Kidney (tissue), 14 donors: ENCODE measurements around the gene C1QTNF9. TPM values are rescaled to one million over a fixed set of nuclear protein-coding genes. Genes with fewer than 3 reads are reported as not detected.

Experiments used
- DNase-seq, 5 donors: peaks; one replicate each; pipeline ENCODE4 v3.0.0-alpha.2; 2013 to 2020
- FAIRE-seq: peaks from 2 replicates; lab custom pipeline; 2012; peaks lifted over from hg19 to GRCh38; lab: Jason Lieb, UNC
- H3K27ac ChIP-seq, 2 donors: one replicate each; pipeline ENCODE4 v1.7.0; 2013; ENCODE audit warnings: low read depth in 2 of 2, low read length in 2 of 2, inconsistent platforms in 1 of 2
- H3K27me3 ChIP-seq: one replicate; pipeline ENCODE4 v1.7.1; 2013; ENCODE audit warnings: low read length, inconsistent platforms; ENCODE audit not compliant: control insufficient read depth, insufficient read depth
- H3K36me3 ChIP-seq, 3 donors: one replicate each; pipeline versions ENCODE4 v1.7.0 to v1.7.1; 2013; ENCODE audit warnings: low read length in 3 of 3, control low read depth in 1 of 3, inconsistent platforms in 1 of 3; ENCODE audit not compliant: insufficient read depth in 3 of 3, control insufficient read depth in 2 of 3
- H3K4me1 ChIP-seq, 3 donors: one replicate each; pipeline versions ENCODE4 v1.7.0 to v1.7.1; 2013; ENCODE audit warnings: low read length in 3 of 3, inconsistent platforms in 1 of 3, low read depth in 1 of 3; ENCODE audit not compliant: control insufficient read depth in 2 of 3, insufficient read depth in 2 of 3
- H3K4me3 ChIP-seq, 3 donors: one replicate each; pipeline versions ENCODE4 v1.7.0 to v1.8.1; 2013; ENCODE audit warnings: low read length in 3 of 3, control low read depth in 1 of 3, inconsistent platforms in 1 of 3
- H3K9ac ChIP-seq, 3 donors: one replicate each; pipeline versions ENCODE4 v1.7.0 to v1.7.1; 2013; ENCODE audit warnings: low read length in 3 of 3, control low read depth in 1 of 3, inconsistent platforms in 1 of 3
- H3K9me3 ChIP-seq, 3 donors: one replicate each; pipeline versions ENCODE4 v1.7.0 to v1.7.1; 2013; ENCODE audit warnings: low read length in 3 of 3, control low read depth in 1 of 3, inconsistent platforms in 1 of 3; ENCODE audit not compliant: control insufficient read depth in 2 of 3, insufficient read depth in 1 of 3
- CTCF ChIP-seq: IDR thresholded peaks from 3 replicates; pipeline ENCODE4 v1.5.1; 2012; ENCODE audit warnings: mild to moderate bottlenecking, moderate library complexity, borderline replicate concordance; ENCODE audit not compliant: insufficient read depth; ENCODE audit errors: extremely low read depth
- intact Hi-C: fragments of 100-400 bp; cut with DNase I; formaldehyde crosslinking; loops from one replicate; pipeline ENCODE4 v1.11.1; 2022
- polyA plus RNA-seq: library from polyadenylated mRNA; stranded (reverse); fragments of 350-450 nt; fragmentation: Illumina TruSeq; extraction: RNeasy Lipid Tissue Mini Kit (QIAGEN cat#74804); gene quantifications from one replicate; pipeline ENCODE4 v1.2.3, GENCODE V29; 2014; ENCODE audit warnings: low read depth, low replicate concordance; ENCODE audit not compliant: insufficient read depth
- total RNA-seq: library from RNA; stranded (reverse); fragmentation: NEBNext Ultra II Directional; extraction: Animal tissue kit (Norgen Biotek cat#: 25700); gene quantifications from one replicate; pipeline ENCODE4 v1.2.1, GENCODE V29; 2021
- donor health status: control.
- donor health status: control.
- donor health status: control.
- donor health status: control.
- donor health status: control.
- donor health status: DM: yes; HTN: yes; CAD: no.
- donor health status: Normal renal cell carcinoma (clear cell type).

The C1QTNF9 gene
- total and polyA plus RNA-seq, 2 donors from 2014 or later, result 0.25 TPM; not detected in 1

GRCh38 chr13:24292481-24292880 is 16.9 kb upstream of the C1QTNF9 start:
- Histone ChIP-seq H3K4me1 (no peaks in the 10 kb centered on the region), H3K4me3 (no peak overlapping the region), H3K9me3 (no peaks in the 10 kb centered on the region), H3K36me3 (peaks cover 4 to 70% (median 49%) of the 10 kb centered on the region in 3 donors), H3K27me3 (no peaks in the 10 kb centered on the region), H3K27ac (no peak overlapping the region), H3K9ac (no peak overlapping the region)
- no peak for DNase-seq
- intact Hi-C loops, result no loop called here
- no peak for TF ChIP-seq CTCF
- no peak for FAIRE-seq

DNA sequence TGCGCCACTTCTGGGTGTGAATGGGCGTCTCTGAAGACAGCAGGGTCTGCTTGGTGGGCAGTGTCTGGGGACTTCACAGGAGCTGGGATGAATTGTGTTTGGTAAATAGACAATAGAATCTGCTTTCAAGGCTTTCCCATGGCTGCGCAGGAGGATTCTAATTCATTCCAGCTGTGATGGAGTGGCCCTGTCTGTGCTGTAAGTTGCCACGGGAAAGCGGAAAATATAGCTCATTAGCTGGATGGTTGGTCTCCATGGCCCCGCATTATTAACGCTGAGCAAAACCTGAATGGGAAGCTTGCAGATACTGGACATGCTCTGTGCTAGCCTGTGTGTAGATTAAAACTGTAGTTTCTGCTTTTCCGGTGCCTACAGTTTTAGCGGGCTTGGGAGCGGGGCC is 15.6 kb upstream of the C1QTNF9 start:
- Histone ChIP-seq H3K4me3 (no peak overlapping the region), H3K4me1 (no peaks in the 10 kb centered on the region), H3K36me3 (peaks cover 6 to 69% (median 60%) of the 10 kb centered on the region in 3 donors), H3K27me3 (no peaks in the 10 kb centered on the region), H3K9me3 (no peaks in the 10 kb centered on the region), H3K9ac (no peak overlapping the region), H3K27ac (no peak overlapping the region)
- intact Hi-C loops, result no loop called here
- FAIRE-seq, result no peak
- TF ChIP-seq CTCF, result no peak
- no peak for DNase-seq

DNA sequence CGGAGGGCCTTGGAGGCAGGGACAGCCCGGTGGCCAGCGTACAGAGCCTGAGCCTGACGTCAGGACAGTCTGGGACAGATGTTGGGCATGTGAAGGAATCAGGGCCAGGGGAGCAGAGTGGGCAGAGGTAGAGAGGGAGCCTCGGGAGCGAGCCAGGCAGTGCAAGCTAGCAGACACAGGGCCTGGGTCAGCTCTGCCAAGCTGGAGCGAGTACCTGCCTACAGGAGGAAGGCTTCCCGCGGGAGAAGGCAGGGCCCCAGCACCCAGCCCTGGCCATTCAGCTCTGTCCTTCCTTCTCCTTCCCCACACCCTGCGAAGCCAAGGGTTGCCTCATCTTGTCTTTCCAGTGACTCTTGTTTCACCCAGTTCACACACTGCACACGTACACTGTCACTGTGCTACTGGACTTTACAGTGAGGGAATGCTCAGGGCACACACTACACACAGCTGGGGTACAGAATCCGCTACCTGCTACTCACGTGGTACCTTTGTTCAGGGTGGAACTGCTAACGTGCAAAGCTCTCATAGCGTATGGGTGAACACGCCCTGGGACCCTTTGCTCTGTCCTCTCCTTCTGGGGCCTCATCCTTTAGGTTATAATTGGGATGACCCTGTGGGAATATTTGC is 9.8 kb upstream of the C1QTNF9 start:
- no peaks in the 10 kb centered on the region for H3K9me3 ChIP-seq
- no peak for FAIRE-seq

More for the DNA sequence above, 9.8 kb upstream of the C1QTNF9 start:
- Histone ChIP-seq H3K9ac (no peak overlapping the region), H3K4me3 (no peak overlapping the region), H3K27me3 (no peaks in the 10 kb centered on the region), H3K4me1 (no peaks in the 10 kb centered on the region), H3K36me3 (peaks cover 9 to 67% (median 62%) of the 10 kb centered on the region in 3 donors), H3K27ac (no peak overlapping the region)
- intact Hi-C loops, result no loop called here
- DNase-seq, result no peak
- TF ChIP-seq CTCF, result no peak
